Measurements from ENCODE around the gene PCCA.
"Not testable (repeated sequence)": the region's sequence is repeated elsewhere in the genome, so short reads cannot be mapped to it uniquely, and the experiment has no call there.

The PCCA gene

GRCh38 chr13:100363285-100363711, 274.4 kb downstream of the PCCA start:
- DNase-seq (ENCODE audit: low read depth in 2 of 2): no peak

- DNase-seq (ENCODE audit: low read depth in 2 of 2): no peak
Measured at GRCh38 chr13:100363874-100364273, 275.0 kb downstream of the PCCA start.

GRCh38 chr13:100364591-100364990, 275.7 kb downstream of the PCCA start:
- DNase-seq (ENCODE audit: low read depth in 2 of 2): no peak

GRCh38 chr13:100365680-100366079, 276.8 kb downstream of the PCCA start:
- DNase-seq (ENCODE audit: low read depth in 2 of 2): no peak

GRCh38 chr13:100378533-100378932, 289.6 kb downstream of the PCCA start:
- DNase-seq (ENCODE audit: low read depth in 2 of 2): no peak

- no peak for DNase-seq (ENCODE audit: low read depth in 2 of 2)
Measured at GRCh38 chr13:100381595-100382224, 292.8 kb downstream of the PCCA start.

- DNase-seq (ENCODE audit: low read depth in 2 of 2): no peak
Measured at GRCh38 chr13:100382785-100383184, 293.9 kb downstream of the PCCA start.

- no peak for DNase-seq (ENCODE audit: low read depth in 2 of 2)
Measured at GRCh38 chr13:100387416-100387815, 298.5 kb downstream of the PCCA start.

GRCh38 chr13:100388150-100388549, 299.3 kb downstream of the PCCA start:
- DNase-seq (ENCODE audit: low read depth in 2 of 2): not testable (repeated sequence)

GRCh38 chr13:100388923-100389322, 300.0 kb downstream of the PCCA start:
- no peak for DNase-seq (ENCODE audit: low read depth in 2 of 2)

GRCh38 chr13:100389617-100390016, 300.7 kb downstream of the PCCA start:
- no peak for DNase-seq (ENCODE audit: low read depth in 2 of 2)

GRCh38 chr13:100392709-100393630, 304.1 kb downstream of the PCCA start:
- DNase-seq (ENCODE audit: low read depth in 2 of 2): peak; percentile 31 to 64

GRCh38 chr13:100394005-100394695, 305.3 kb downstream of the PCCA start:
- no peak for DNase-seq (ENCODE audit: low read depth in 2 of 2)

GRCh38 chr13:100395698-100396373, 306.9 kb downstream of the PCCA start:
- no peak for DNase-seq (ENCODE audit: low read depth in 2 of 2)

- no peak for DNase-seq (ENCODE audit: low read depth in 2 of 2)
Measured at GRCh38 chr13:100396776-100397175, 307.9 kb downstream of the PCCA start.

- no peak for DNase-seq (ENCODE audit: low read depth in 2 of 2)
Measured at GRCh38 chr13:100397627-100398026, 308.7 kb downstream of the PCCA start.

- DNase-seq (ENCODE audit: low read depth in 2 of 2): no peak
Measured at GRCh38 chr13:100398360-100398759, 309.5 kb downstream of the PCCA start.

- DNase-seq (ENCODE audit: low read depth in 2 of 2): no peak
Measured at GRCh38 chr13:100399455-100399854, 310.6 kb downstream of the PCCA start.

- no peak for DNase-seq (ENCODE audit: low read depth in 2 of 2)
Measured at GRCh38 chr13:100403675-100404074, 314.8 kb downstream of the PCCA start.

- no peak for DNase-seq (ENCODE audit: low read depth in 2 of 2)
Measured at GRCh38 chr13:100409132-100409531, 320.2 kb downstream of the PCCA start.

- DNase-seq (ENCODE audit: low read depth in 2 of 2): no peak
Measured at GRCh38 chr13:100423375-100423774, 334.5 kb downstream of the PCCA start.

- no peak for DNase-seq (ENCODE audit: low read depth in 2 of 2)
Measured at GRCh38 chr13:100428986-100429385, 340.1 kb downstream of the PCCA start.

Data from stimulated activated CD8-positive, alpha-beta memory T cell treated with anti-CD3 and anti-CD28 coated beads, Interleukin-15, amount 100 ng/mL, for 4 hours (primary cell).